ENCODE measurements around the gene TENM4. TPM values are rescaled to one million over a fixed set of nuclear protein-coding genes. Genes with fewer than 3 reads are reported as not detected.

Gene TENM4
- total and polyA plus RNA-seq, 2 donors: 1.5 to 27.8 TPM

DNA sequence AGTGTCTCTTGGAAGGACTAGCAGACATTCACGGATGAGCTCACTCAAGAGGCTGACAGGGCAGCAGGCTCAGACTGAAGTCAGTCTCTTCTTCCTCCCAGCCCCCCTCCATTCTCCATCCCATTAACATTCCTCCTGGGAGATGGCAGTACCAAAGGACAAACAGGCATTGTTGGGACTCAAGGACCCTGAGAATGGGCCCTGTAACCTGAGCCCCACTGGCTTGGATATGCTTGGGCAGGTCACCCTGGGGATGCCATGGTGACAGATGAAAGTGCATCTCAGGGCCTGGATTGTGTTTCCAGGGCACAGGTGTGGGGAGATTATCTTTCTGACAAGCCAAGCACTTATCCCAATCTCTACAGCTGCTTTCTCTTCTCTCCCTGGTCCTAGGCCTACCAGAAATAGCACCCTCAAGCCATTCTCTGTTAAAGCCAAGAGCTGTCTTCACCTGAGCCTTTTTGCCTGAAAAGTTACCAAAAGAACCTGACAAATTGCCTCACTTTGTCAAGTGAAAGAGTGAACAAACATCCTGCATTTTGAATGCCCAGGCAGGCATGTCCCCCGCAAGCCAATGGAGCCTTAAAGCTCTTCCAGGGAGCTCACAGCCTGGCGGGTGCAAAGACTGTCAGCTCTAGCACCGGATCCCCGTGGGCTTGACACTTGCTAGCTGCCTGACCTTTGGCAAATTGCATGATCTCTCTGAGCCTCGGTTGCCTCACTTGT is 500.2 kb downstream of the TENM4 start:
- Histone ChIP-seq H3K27ac (ENCODE audit: low read depth) (no peak overlapping the region), H3K36me3 (ENCODE audit: insufficient read depth) (no peaks in the 10 kb centered on the region), H3K4me3 (ENCODE audit: low read depth, low read length) (no peak overlapping the region), H3K4me1 (ENCODE audit: insufficient read depth) (no peaks in the 10 kb centered on the region)
- DNase-seq (ENCODE audit: extremely low spot score): no peak
- WGBS: 73% methylated on average over 6 of the region's 6 CpGs

DNA sequence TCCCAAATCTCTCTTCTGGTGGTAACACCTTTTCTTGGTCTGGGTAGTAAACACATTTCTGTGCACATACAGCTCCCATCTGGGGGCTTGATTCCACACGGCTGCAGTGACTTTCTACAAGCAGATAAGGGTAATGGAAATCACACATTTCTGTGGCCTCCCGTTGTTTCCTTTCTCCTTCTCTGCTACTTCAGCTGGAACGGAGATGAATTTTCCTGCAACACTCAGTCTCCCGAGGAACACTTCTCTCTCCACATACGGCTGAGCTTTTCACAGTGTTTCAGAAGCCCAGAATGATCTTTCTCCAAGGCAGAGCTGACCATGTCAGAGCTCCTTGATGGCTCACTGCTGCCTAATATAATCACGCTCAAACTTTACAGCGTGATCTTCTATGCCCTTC is 501.9 kb downstream of the TENM4 start:
- no peak overlapping the region for H3K4me3 ChIP-seq (ENCODE audit: low read depth, low read length)
- H3K36me3 ChIP-seq (ENCODE audit: insufficient read depth): no peaks in the 10 kb centered on the region
- no peak for DNase-seq (ENCODE audit: extremely low spot score)
- H3K27ac ChIP-seq (ENCODE audit: low read depth): no peak overlapping the region
- H3K4me1 ChIP-seq (ENCODE audit: insufficient read depth): no peaks in the 10 kb centered on the region
- WGBS: 66% methylated on average over 7 of the region's 7 CpGs

DNA sequence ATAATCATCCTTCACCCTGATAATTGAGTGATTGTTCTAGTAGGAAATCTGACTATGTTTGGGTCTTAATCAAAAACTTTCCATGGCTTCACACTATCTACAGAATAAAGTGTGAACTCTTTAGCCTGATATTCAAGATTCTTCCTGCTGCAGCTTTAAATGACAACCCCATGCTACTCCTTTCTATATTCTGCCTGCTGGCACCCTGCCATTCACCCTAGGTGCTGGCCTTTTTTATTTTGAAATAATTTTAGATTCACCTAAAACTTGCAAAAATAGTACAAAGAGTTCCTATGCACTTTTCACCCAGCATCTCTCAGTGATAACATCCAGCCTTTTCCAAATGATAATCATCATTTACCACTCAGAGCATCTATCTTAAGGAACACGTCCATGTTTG is 502.8 kb downstream of the TENM4 start:
- Histone ChIP-seq H3K4me1 (ENCODE audit: insufficient read depth) (no peaks in the 10 kb centered on the region), H3K27ac (ENCODE audit: low read depth) (no peak overlapping the region), H3K36me3 (ENCODE audit: insufficient read depth) (no peaks in the 10 kb centered on the region), H3K4me3 (ENCODE audit: low read depth, low read length) (no peak overlapping the region)
- WGBS: 74% methylated on average over 1 of the region's 1 CpG
- DNase-seq (ENCODE audit: extremely low spot score): no peak

DNA sequence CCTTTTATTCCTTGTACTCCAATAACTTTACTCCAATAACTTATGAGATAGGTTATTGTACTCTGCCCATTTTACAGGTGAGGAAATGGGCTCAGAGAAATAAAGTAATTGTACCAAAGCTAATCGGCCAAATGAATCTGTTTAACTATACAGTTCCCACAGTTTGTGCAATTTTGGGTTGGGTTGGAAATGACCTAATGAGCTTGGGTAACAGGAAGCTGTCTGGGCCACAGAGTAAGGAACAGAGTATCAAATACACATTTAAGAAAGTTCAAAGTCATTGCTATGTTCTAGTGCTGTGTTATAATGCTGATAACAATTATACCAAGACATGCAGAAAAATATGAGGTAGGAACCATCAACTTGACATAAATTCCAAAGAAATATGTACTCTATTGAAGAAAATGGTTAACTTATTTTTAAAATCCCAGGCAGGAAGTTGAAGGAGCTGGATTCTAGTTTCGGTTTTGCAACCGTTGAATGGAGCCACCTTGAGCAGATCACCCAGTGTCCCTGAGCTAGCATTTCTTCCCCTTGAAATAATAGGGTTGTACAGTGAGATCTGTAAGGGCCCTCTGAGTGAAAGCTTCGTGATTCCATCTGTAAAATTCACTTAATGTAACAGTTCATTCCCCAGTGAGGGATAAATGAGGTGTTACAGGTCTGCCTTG is 505.3 kb downstream of the TENM4 start:
- Histone ChIP-seq H3K4me3 (ENCODE audit: low read depth, low read length) (no peak overlapping the region), H3K36me3 (ENCODE audit: insufficient read depth) (no peaks in the 10 kb centered on the region), H3K27ac (ENCODE audit: low read depth) (no peak overlapping the region), H3K4me1 (ENCODE audit: insufficient read depth) (no peaks in the 10 kb centered on the region)
- DNase-seq (ENCODE audit: extremely low spot score): no peak
- 76% methylated on average over 4 of the region's 4 CpGs for WGBS

GRCh38 chr11:78933350-78933749 is 507.5 kb downstream of the TENM4 start:
- no peak for DNase-seq (ENCODE audit: extremely low spot score)
- WGBS: 79% methylated on average over 5 of the region's 5 CpGs
- Histone ChIP-seq H3K36me3 (ENCODE audit: insufficient read depth) (no peaks in the 10 kb centered on the region), H3K27ac (ENCODE audit: low read depth) (no peak overlapping the region), H3K4me3 (ENCODE audit: low read depth, low read length) (no peak overlapping the region), H3K4me1 (ENCODE audit: insufficient read depth) (no peaks in the 10 kb centered on the region)

GRCh38 chr11:78932757-78933156 is 508.1 kb downstream of the TENM4 start:
- Histone ChIP-seq H3K4me3 (ENCODE audit: low read depth, low read length) (no peak overlapping the region), H3K4me1 (ENCODE audit: insufficient read depth) (no peaks in the 10 kb centered on the region), H3K36me3 (ENCODE audit: insufficient read depth) (no peaks in the 10 kb centered on the region), H3K27ac (ENCODE audit: low read depth) (no peak overlapping the region)
- no peak for DNase-seq (ENCODE audit: extremely low spot score)
- WGBS: 95% methylated on average over 11 of the region's 11 CpGs

GRCh38 chr11:78931891-78932290 is 508.9 kb downstream of the TENM4 start:
- Histone ChIP-seq H3K4me1 (ENCODE audit: insufficient read depth) (no peaks in the 10 kb centered on the region), H3K4me3 (ENCODE audit: low read depth, low read length) (no peak overlapping the region), H3K36me3 (ENCODE audit: insufficient read depth) (no peaks in the 10 kb centered on the region), H3K27ac (ENCODE audit: low read depth) (no peak overlapping the region)
- no peak for DNase-seq (ENCODE audit: extremely low spot score)
- 86% methylated on average over 4 of the region's 4 CpGs for WGBS

DNA sequence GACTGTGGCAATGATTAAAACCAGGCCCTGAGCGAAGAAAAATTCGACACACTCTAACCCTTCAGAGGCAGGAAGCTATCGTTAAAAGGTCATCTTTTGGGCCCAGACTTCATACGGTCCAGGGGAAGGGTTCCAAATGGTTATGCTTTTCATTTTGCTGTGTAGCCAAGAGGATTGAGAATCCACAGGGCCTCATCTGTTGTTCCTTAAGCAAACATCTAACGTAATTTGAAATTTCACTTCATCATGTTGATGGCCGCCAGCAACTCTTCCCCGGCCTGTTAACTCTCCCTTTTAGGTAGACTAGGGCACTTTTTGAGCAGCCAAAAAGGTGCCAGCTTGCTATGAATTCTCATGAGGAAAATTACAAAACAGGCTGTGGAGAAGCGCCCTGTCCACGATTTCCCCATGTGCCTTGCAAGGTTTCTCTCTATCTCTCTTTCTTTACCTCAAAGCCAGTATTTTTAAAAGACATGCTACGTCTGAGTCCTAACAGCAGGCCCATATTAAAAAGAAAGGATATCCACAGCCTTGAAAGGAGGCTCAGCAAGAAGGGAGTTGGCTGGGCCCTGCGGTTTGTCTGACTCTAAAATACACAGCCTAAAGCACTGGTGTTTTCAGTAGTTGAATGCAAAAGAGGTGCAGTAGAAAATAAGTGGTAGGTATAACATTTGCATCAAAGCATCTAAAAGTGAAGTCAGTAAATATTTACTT is 509.9 kb downstream of the TENM4 start:
- H3K4me3 ChIP-seq (ENCODE audit: low read depth, low read length): no peak overlapping the region
- 52% methylated on average over 11 of the region's 11 CpGs for WGBS
- no peaks in the 10 kb centered on the region for H3K4me1 ChIP-seq (ENCODE audit: insufficient read depth)
- H3K36me3 ChIP-seq (ENCODE audit: insufficient read depth): no peaks in the 10 kb centered on the region
- no peak for DNase-seq (ENCODE audit: extremely low spot score)
- H3K27ac ChIP-seq (ENCODE audit: low read depth): no peak overlapping the region

DNA sequence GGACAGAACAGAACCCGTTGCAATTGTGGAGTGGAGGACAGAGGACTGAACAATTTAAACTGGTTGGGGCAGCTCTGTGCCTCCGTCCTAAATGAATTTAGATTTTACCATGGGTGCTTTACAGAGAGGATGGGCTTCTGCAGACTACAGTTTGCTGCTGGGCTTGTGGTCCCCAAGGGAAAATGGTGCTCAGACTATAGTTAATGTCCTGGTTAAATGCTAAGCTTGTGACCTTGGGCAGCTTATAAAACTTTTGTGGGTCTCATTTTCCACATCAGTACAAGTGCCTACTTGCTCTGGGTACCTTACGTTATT is 511.0 kb downstream of the TENM4 start:
- WGBS: 82% methylated on average over 3 of the region's 3 CpGs
- Histone ChIP-seq H3K4me3 (ENCODE audit: low read depth, low read length) (no peak overlapping the region), H3K36me3 (ENCODE audit: insufficient read depth) (no peaks in the 10 kb centered on the region)

DNA sequence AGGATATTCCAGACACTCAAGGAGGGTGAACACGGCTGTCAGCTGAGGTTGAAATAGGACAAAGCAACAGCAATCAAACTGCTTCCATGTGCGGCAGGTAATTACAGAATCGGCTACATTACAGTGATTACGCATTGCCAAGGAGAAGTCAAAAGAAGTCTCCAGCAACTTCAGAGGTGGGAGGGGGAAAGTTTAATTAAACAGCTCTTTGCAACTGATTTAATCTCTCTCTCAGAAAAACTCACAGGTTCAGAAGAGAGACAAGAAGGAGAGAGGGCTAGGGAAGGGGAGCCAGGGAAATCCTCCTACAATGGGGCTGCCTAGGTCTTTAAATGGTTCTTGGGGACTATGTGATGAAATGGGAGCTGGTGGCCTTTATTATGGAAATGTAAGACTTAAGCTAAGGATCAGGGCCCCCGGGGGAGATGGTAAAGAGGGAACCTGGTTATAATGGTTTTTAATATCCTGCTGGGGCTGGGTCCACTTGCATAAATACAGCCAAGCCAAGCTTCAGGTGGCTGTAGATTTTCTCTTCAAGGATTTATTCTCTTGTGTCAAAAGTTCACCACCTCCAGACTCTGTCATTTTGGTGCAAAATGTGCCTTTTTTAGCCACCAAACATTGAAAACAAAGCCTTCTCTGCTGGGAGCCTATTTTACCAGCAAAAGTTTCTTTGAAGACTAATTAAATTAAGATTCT is 511.5 kb downstream of the TENM4 start:
- 80% methylated on average over 5 of the region's 5 CpGs for WGBS
- no peak overlapping the region for H3K4me3 ChIP-seq (ENCODE audit: low read depth, low read length)
- no peak for DNase-seq (ENCODE audit: extremely low spot score)
- H3K36me3 ChIP-seq (ENCODE audit: insufficient read depth): no peaks in the 10 kb centered on the region
- no peaks in the 10 kb centered on the region for H3K4me1 ChIP-seq (ENCODE audit: insufficient read depth)
- no peak overlapping the region for H3K27ac ChIP-seq (ENCODE audit: low read depth)

More for the DNA sequence above, 511.0 kb downstream of the TENM4 start:
- Histone ChIP-seq H3K4me1 (ENCODE audit: insufficient read depth) (no peaks in the 10 kb centered on the region), H3K27ac (ENCODE audit: low read depth) (no peak overlapping the region)
- DNase-seq (ENCODE audit: extremely low spot score): no peak

GRCh38 chr11:78927511-78927910 is 513.3 kb downstream of the TENM4 start:
- no peak for DNase-seq (ENCODE audit: extremely low spot score)
- WGBS: 89% methylated on average over 3 of the region's 3 CpGs
- Histone ChIP-seq H3K27ac (ENCODE audit: low read depth) (no peak overlapping the region), H3K4me1 (ENCODE audit: insufficient read depth) (no peaks in the 10 kb centered on the region), H3K36me3 (ENCODE audit: insufficient read depth) (no peaks in the 10 kb centered on the region), H3K4me3 (ENCODE audit: low read depth, low read length) (no peak overlapping the region)

DNA sequence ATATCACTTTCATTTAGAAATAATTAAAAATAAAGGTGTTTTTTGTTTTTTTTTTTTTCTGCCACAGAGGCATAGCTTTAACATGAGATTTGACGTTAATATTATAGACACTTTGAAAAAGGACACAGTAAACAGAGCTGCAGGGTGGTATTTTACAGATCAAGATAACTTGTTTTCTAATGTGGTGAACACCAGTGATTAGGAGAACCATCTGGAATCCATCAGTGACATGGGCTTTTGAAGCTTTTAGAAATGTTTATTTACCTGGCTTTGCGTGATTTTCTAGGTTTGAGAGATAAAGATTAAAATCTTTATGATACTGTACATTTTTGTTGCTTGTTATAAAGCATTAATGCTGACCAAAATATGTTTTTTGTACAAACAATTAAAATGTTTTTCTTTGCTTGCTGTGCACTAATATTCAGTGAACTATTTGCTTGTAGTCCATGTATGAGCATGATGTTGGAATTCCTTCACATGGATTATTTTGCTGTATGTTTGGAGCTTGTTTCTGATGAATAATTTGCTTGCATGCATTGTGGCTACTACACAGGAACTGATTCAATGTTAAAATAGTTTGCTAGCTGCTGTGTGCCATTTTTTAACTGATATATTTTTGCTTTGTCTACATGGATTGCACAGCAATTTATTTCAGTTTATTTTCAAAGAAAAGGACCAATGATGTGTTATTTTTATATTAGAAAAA is 514.0 kb downstream of the TENM4 start:
- Histone ChIP-seq H3K4me1 (ENCODE audit: insufficient read depth) (no peaks in the 10 kb centered on the region), H3K36me3 (ENCODE audit: insufficient read depth) (no peaks in the 10 kb centered on the region), H3K27ac (ENCODE audit: low read depth) (no peak overlapping the region), H3K4me3 (ENCODE audit: low read depth, low read length) (no peak overlapping the region)
- WGBS: 39% methylated on average over 2 of the region's 2 CpGs
- DNase-seq (ENCODE audit: extremely low spot score): no peak

GRCh38 chr11:78925387-78925786 is 515.4 kb downstream of the TENM4 start:
- Histone ChIP-seq H3K4me3 (ENCODE audit: low read depth, low read length) (no peak overlapping the region), H3K36me3 (ENCODE audit: insufficient read depth) (no peaks in the 10 kb centered on the region), H3K4me1 (ENCODE audit: insufficient read depth) (no peaks in the 10 kb centered on the region), H3K27ac (ENCODE audit: low read depth) (no peak overlapping the region)
- 78% methylated on average over 2 of the region's 2 CpGs for WGBS
- no peak for DNase-seq (ENCODE audit: extremely low spot score)

All from urinary bladder (tissue), 4 donors.